Measurements from ENCODE around the gene OGG1. TPM values are rescaled to one million over a fixed set of nuclear protein-coding genes. Genes with fewer than 3 reads are reported as not detected.

Gene OGG1
- total RNA-seq, 1 experiment from 2014 or later, result 22.1 TPM

DNA sequence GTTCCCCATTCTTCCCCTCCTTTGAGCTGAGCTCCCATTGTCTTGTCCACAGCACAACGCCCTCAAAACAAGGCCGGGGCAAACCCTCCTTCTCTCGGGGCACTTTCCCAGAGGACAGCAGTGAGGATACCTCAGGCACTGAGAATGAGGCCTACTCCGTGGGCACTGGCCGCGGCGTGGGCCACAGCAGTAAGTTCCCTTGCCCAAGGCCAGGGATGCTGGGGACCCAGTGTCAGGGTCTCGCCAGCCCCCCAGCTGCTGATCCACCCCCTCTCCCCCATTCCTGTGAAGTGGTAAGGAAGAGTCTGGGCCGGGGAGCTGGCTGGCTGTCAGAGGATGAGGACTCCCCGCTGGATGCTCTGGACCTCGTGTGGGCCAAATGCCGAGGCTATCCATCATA, 4.2 kb upstream of the OGG1 start:
- no peaks in the 10 kb centered on the region for H3K27me3 ChIP-seq (ENCODE audit: low read length)
- peaks cover 46% of the 10 kb centered on the region; the same call in 1 of the 2 replicates for H3K36me3 ChIP-seq (ENCODE audit: insufficient read depth, low read length)
- H2AFZ ChIP-seq (ENCODE audit: low read length), result no peak overlapping the region
- H3K9me2 ChIP-seq (replicated peaks; ENCODE audit: insufficient read depth, low read length), result no peaks in the 10 kb centered on the region
- H3K4me3 ChIP-seq (ENCODE audit: low read length), result no peak overlapping the region
- H3K27ac ChIP-seq (ENCODE audit: low read length), result no peak overlapping the region
- peaks cover 10% of the 10 kb centered on the region for H3K4me1 ChIP-seq (ENCODE audit: low read length)
- peaks cover 3% of the 10 kb centered on the region for H3K79me2 ChIP-seq (ENCODE audit: low read length)
- no peak overlapping the region for H3K4me2 ChIP-seq (ENCODE audit: low read depth, low read length, poor library complexity, severe bottlenecking)
- no peaks in the 10 kb centered on the region for H4K20me1 ChIP-seq (ENCODE audit: insufficient read depth, low read depth, low read length)
- no peak overlapping the region for H3K9ac ChIP-seq (ENCODE audit: low read length)
- no peaks in the 10 kb centered on the region for H3K9me3 ChIP-seq (ENCODE audit: low read length)
- no peak for DNase-seq

DNA sequence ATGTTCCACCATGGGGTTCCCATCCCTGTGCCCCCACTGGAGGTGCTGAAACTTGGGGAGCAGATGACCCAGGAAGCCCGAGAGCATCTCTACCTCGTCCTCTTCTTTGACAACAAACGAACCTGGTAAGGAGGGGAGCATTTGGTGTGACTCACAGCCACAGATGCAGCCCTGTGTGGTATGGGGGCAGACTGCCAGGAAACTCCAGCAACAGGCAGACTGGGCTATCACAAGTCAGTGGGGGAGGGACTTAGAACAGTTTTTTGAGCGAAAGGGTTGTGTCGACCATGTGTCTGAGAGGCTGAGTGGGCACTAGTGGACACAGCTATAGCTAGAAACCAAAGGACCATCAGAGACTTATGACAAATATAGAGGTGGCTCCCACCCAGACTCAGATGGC, 3.4 kb upstream of the OGG1 start:
- no peak overlapping the region for H3K4me3 ChIP-seq (ENCODE audit: low read length)
- no peak overlapping the region for H2AFZ ChIP-seq (ENCODE audit: low read length)
- no peak overlapping the region for H3K4me2 ChIP-seq (ENCODE audit: low read depth, low read length, poor library complexity, severe bottlenecking)
- peaks cover 40% of the 10 kb centered on the region; the same call in 1 of the 2 replicates for H3K36me3 ChIP-seq (ENCODE audit: insufficient read depth, low read length)
- H3K27ac ChIP-seq (ENCODE audit: low read length), result no peak overlapping the region
- no peaks in the 10 kb centered on the region for H3K27me3 ChIP-seq (ENCODE audit: low read length)
- DNase-seq, result no peak
- peaks cover 18% of the 10 kb centered on the region for H3K4me1 ChIP-seq (ENCODE audit: low read length)
- H3K79me2 ChIP-seq (ENCODE audit: low read length), result peaks cover 11% of the 10 kb centered on the region
- no peaks in the 10 kb centered on the region for H3K9me2 ChIP-seq (replicated peaks; ENCODE audit: insufficient read depth, low read length)
- no peak overlapping the region for H3K9ac ChIP-seq (ENCODE audit: low read length)
- H4K20me1 ChIP-seq (ENCODE audit: insufficient read depth, low read depth, low read length), result no peaks in the 10 kb centered on the region
- no peaks in the 10 kb centered on the region for H3K9me3 ChIP-seq (ENCODE audit: low read length)

GRCh38 chr3:9747267-9747666, 2.5 kb upstream of the OGG1 start:
- no peak for DNase-seq
- Histone ChIP-seq H3K9ac (ENCODE audit: low read length) (no peak overlapping the region), H3K4me2 (ENCODE audit: low read depth, low read length, poor library complexity, severe bottlenecking) (no peak overlapping the region), H3K9me2 (replicated peaks; ENCODE audit: insufficient read depth, low read length) (no peaks in the 10 kb centered on the region), H3K36me3 (ENCODE audit: insufficient read depth, low read length) (peaks cover 35% of the 10 kb centered on the region; the same call in 1 of the 2 replicates), H3K27ac (ENCODE audit: low read length) (no peak overlapping the region), H3K4me3 (ENCODE audit: low read length) (no peak overlapping the region), H2AFZ (ENCODE audit: low read length) (no peak overlapping the region), H3K79me2 (ENCODE audit: low read length) (peaks cover 19% of the 10 kb centered on the region), H4K20me1 (ENCODE audit: insufficient read depth, low read depth, low read length) (no peaks in the 10 kb centered on the region), H3K27me3 (ENCODE audit: low read length) (no peaks in the 10 kb centered on the region), H3K4me1 (ENCODE audit: low read length) (peaks cover 28% of the 10 kb centered on the region), H3K9me3 (ENCODE audit: low read length) (no peaks in the 10 kb centered on the region)

GRCh38 chr3:9748031-9748430, 1.7 kb upstream of the OGG1 start:
- Histone ChIP-seq H3K27ac (ENCODE audit: low read length) (no peak overlapping the region), H3K4me1 (ENCODE audit: low read length) (peaks cover 32% of the 10 kb centered on the region), H3K79me2 (ENCODE audit: low read length) (peaks cover 19% of the 10 kb centered on the region), H3K4me3 (ENCODE audit: low read length) (no peak overlapping the region), H3K9me3 (ENCODE audit: low read length) (no peaks in the 10 kb centered on the region), H2AFZ (ENCODE audit: low read length) (no peak overlapping the region), H4K20me1 (ENCODE audit: insufficient read depth, low read depth, low read length) (no peaks in the 10 kb centered on the region), H3K4me2 (ENCODE audit: low read depth, low read length, poor library complexity, severe bottlenecking) (no peak overlapping the region), H3K27me3 (ENCODE audit: low read length) (no peaks in the 10 kb centered on the region), H3K9ac (ENCODE audit: low read length) (no peak overlapping the region), H3K9me2 (replicated peaks; ENCODE audit: insufficient read depth, low read length) (no peaks in the 10 kb centered on the region), H3K36me3 (ENCODE audit: insufficient read depth, low read length) (peaks cover 28% of the 10 kb centered on the region; the same call in 1 of the 2 replicates)
- no peak for DNase-seq

DNA sequence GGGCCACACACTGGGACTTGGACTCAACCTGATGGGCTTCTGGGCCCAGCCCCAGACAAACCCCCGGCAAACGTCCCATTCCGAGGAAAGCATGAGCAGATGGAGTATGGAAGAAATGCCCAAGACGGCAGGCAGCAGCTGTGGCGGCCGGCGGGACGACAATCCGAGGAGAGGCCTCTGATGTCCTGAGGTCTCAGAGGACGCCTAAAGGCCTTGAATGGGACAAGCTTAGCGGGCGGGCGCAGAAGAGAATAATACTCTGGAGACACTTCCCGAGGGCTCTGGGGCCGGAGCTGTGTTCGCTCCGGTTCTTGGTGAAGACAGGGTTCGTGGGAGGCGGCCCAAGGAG, 482 bp upstream of the OGG1 start:
- Histone ChIP-seq H3K9me3 (ENCODE audit: low read length) (no peaks in the 10 kb centered on the region), H4K20me1 (ENCODE audit: insufficient read depth, low read depth, low read length) (no peaks in the 10 kb centered on the region), H3K4me3 (ENCODE audit: low read length) (peak overlapping the region; percentile 75), H3K27me3 (ENCODE audit: low read length) (no peaks in the 10 kb centered on the region), H3K9ac (ENCODE audit: low read length) (peak overlapping the region; percentile 74), H3K9me2 (replicated peaks; ENCODE audit: insufficient read depth, low read length) (no peaks in the 10 kb centered on the region), H3K4me2 (ENCODE audit: low read depth, low read length, poor library complexity, severe bottlenecking) (peak overlapping the region; percentile 87), H3K4me1 (ENCODE audit: low read length) (peaks cover 32% of the 10 kb centered on the region), H3K27ac (ENCODE audit: low read length) (peak overlapping the region; percentile 67), H2AFZ (ENCODE audit: low read length) (no peak overlapping the region), H3K36me3 (ENCODE audit: insufficient read depth, low read length) (peaks cover 26% of the 10 kb centered on the region; the same call in 1 of the 2 replicates), H3K79me2 (ENCODE audit: low read length) (peaks cover 19% of the 10 kb centered on the region)
- DNase-seq, result no peak

- Histone ChIP-seq H3K4me1 (ENCODE audit: low read length) (peaks cover 32% of the 10 kb centered on the region), H4K20me1 (ENCODE audit: insufficient read depth, low read depth, low read length) (no peaks in the 10 kb centered on the region), H2AFZ (ENCODE audit: low read length) (peak overlapping the region; percentile 55; the same call in 1 of the 2 replicates), H3K9ac (ENCODE audit: low read length) (peak overlapping the region; percentile 80), H3K27me3 (ENCODE audit: low read length) (no peaks in the 10 kb centered on the region), H3K36me3 (ENCODE audit: insufficient read depth, low read length) (peaks cover 21% of the 10 kb centered on the region; the same call in 1 of the 2 replicates), H3K27ac (ENCODE audit: low read length) (peak overlapping the region; percentile 72), H3K4me2 (ENCODE audit: low read depth, low read length, poor library complexity, severe bottlenecking) (peak overlapping the region; percentile 87), H3K4me3 (ENCODE audit: low read length) (peak overlapping the region; percentile 75), H3K9me3 (ENCODE audit: low read length) (no peaks in the 10 kb centered on the region), H3K79me2 (ENCODE audit: low read length) (peaks cover 19% of the 10 kb centered on the region), H3K9me2 (replicated peaks; ENCODE audit: insufficient read depth, low read length) (no peaks in the 10 kb centered on the region)
- DNase-seq, result no peak
Observed at GRCh38 chr3:9750556-9751411, 1.0 kb downstream of the OGG1 start.

DNA sequence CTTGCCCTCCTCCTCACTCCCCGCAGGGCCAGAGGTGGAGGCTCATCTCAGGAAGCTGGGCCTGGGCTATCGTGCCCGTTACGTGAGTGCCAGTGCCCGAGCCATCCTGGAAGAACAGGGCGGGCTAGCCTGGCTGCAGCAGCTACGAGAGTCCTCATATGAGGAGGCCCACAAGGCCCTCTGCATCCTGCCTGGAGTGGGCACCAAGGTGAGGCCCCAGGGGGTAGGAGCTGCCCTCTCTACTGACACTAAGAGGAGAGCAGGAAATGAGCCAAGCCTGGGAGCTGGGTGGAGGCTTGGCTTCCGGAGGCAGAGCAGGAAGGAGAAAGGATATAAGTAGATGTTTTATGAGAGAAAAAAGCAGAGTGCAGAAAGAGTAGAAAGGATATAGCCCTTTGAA, 4.9 kb downstream of the OGG1 start:
- Histone ChIP-seq H2AFZ (ENCODE audit: low read length) (no peak overlapping the region), H3K9ac (ENCODE audit: low read length) (no peak overlapping the region), H3K4me3 (ENCODE audit: low read length) (no peak overlapping the region), H3K4me2 (ENCODE audit: low read depth, low read length, poor library complexity, severe bottlenecking) (no peak overlapping the region), H3K36me3 (ENCODE audit: insufficient read depth, low read length) (peaks cover 9% of the 10 kb centered on the region), H4K20me1 (ENCODE audit: insufficient read depth, low read depth, low read length) (no peaks in the 10 kb centered on the region), H3K4me1 (ENCODE audit: low read length) (peaks cover 25% of the 10 kb centered on the region), H3K27me3 (ENCODE audit: low read length) (no peaks in the 10 kb centered on the region), H3K9me2 (replicated peaks; ENCODE audit: insufficient read depth, low read length) (no peaks in the 10 kb centered on the region), H3K79me2 (ENCODE audit: low read length) (peaks cover 19% of the 10 kb centered on the region), H3K27ac (ENCODE audit: low read length) (no peak overlapping the region), H3K9me3 (ENCODE audit: low read length) (no peaks in the 10 kb centered on the region)
- no peak for DNase-seq

DNA sequence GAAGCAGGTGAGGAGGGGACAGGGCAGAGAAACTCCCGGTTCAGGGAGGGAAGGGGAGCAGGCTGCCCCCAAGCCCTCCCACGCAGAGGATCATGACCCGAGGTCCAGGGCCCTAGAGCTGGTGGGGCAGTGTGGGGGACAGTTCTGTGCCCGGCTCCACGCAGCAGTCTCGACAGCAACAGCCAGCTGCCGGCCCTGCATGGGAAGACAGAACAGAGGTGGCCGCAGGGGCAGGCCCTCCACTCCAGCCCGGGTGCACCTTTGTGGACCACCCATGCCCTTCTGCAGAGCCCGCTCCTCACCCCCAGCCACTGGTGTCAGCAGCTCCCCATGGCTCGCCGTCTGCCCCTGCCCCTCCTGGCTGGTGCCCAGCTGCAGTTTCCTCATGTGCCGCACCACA, 7.7 kb downstream of the OGG1 start:
- H3K27ac ChIP-seq (ENCODE audit: low read length), result no peak overlapping the region
- no peak overlapping the region for H3K4me3 ChIP-seq (ENCODE audit: low read length)
- DNase-seq, result no peak
- no peak overlapping the region for H3K4me2 ChIP-seq (ENCODE audit: low read depth, low read length, poor library complexity, severe bottlenecking)
- no peak overlapping the region for H2AFZ ChIP-seq (ENCODE audit: low read length)
- H3K36me3 ChIP-seq (ENCODE audit: insufficient read depth, low read length), result peaks cover 9% of the 10 kb centered on the region
- peaks cover 3% of the 10 kb centered on the region for H3K4me1 ChIP-seq (ENCODE audit: low read length)
- H3K9me3 ChIP-seq (ENCODE audit: low read length), result no peaks in the 10 kb centered on the region
- no peaks in the 10 kb centered on the region for H3K27me3 ChIP-seq (ENCODE audit: low read length)
- no peaks in the 10 kb centered on the region for H4K20me1 ChIP-seq (ENCODE audit: insufficient read depth, low read depth, low read length)
- no peaks in the 10 kb centered on the region for H3K9me2 ChIP-seq (replicated peaks; ENCODE audit: insufficient read depth, low read length)
- H3K79me2 ChIP-seq (ENCODE audit: low read length), result no peaks in the 10 kb centered on the region
- no peak overlapping the region for H3K9ac ChIP-seq (ENCODE audit: low read length)
